Lower leg skin (tissue), 4 donors: ENCODE results near the gene ZC3H13. TPM values are rescaled to one million over a fixed set of nuclear protein-coding genes. Genes with fewer than 3 reads are reported as not detected.

Source experiments
- DNase-seq, 2 donors: peaks; one replicate each; pipeline ENCODE4 v3.0.0-alpha.2; 2019; ENCODE audit warnings: low spot score in 2 of 2
- H3K4me3 ChIP-seq: fragments of 200-600 bp; sonication (generic); 2 replicates; pipeline ENCODE4 v1.5.1; 2017; ENCODE audit warnings: mild to moderate bottlenecking, low read depth; ENCODE audit not compliant: poor library complexity, severe bottlenecking
- CTCF ChIP-seq, 3 donors: fragments of 450-650 bp; IDR thresholded peaks; one replicate each; pipeline ENCODE4 v1.5.1; 2016; ENCODE audit warnings: antibody characterized with exemption in 3 of 3, mild to moderate bottlenecking in 3 of 3, moderate library complexity in 2 of 3
- POLR2A ChIP-seq, 2 donors: fragments of 450-650 bp; IDR thresholded peaks; one replicate each; pipeline ENCODE4 v1.6.1; 2016 to 2017; ENCODE audit warnings: antibody characterized with exemption in 2 of 2, mild to moderate bottlenecking in 1 of 2, moderate library complexity in 1 of 2
- WGBS, 2 donors: methylation state at CpG; one replicate each; pipeline ENCODE4 v1.1.5; 2018; 5-methylcytosine and 5-hydroxymethylcytosine counted together
- intact Hi-C: fragments of 100-400 bp; cut with DNase I; formaldehyde crosslinking; loops from one replicate; pipeline ENCODE4 v1.15.0; 2023; ENCODE audit warnings: low total_unique reads
- total RNA-seq, 4 donors: library from RNA; depleted of rRNA; stranded (reverse); fragments of >200 nt; gene quantifications; one replicate each; pipeline ENCODE4 v1.1.0, GENCODE V29; 2016

Gene ZC3H13
- total RNA-seq, 4 donors from 2014 or later, result 21.1 to 42.5 (median 25.3) TPM

- 60 to 71% methylated on average over 1 of the region's 1 CpG for WGBS, 2 donors
- TF ChIP-seq CTCF (IDR thresholded peaks at IDR 0.05) (no peak), POLR2A (IDR thresholded peaks at IDR 0.05) (no peak)
- no peak for DNase-seq
- intact Hi-C loops, result no loop called here
- no peak overlapping the region for H3K4me3 ChIP-seq
Measured at GRCh38 chr13:45941261-45941660, 111.3 kb downstream of the ZC3H13 start.

- TF ChIP-seq CTCF (IDR thresholded peaks at IDR 0.05) (no peak), POLR2A (IDR thresholded peaks at IDR 0.05) (no peak)
- 86 to 88% methylated on average over 2 of the region's 2 CpGs for WGBS, 2 donors
- no peak overlapping the region for H3K4me3 ChIP-seq
- intact Hi-C loops, result no loop called here
- no peak for DNase-seq
Measured at GRCh38 chr13:45940061-45940460, 112.5 kb downstream of the ZC3H13 start.

GRCh38 chr13:45936621-45937020, 115.9 kb downstream of the ZC3H13 start:
- intact Hi-C loops, result no loop called here
- TF ChIP-seq POLR2A (IDR thresholded peaks at IDR 0.05) (no peak), CTCF (IDR thresholded peaks at IDR 0.05) (no peak)
- no peak overlapping the region for H3K4me3 ChIP-seq
- 39 to 47% methylated on average over 4 of the region's 4 CpGs for WGBS, 2 donors
- no peak for DNase-seq

GRCh38 chr13:45934283-45934682, 118.3 kb downstream of the ZC3H13 start:
- TF ChIP-seq POLR2A (IDR thresholded peaks at IDR 0.05) (no peak), CTCF (IDR thresholded peaks at IDR 0.05) (no peak)
- no peak for DNase-seq
- H3K4me3 ChIP-seq, result no peak overlapping the region
- 86 to 91% methylated on average over 5 of the region's 5 CpGs for WGBS, 2 donors
- intact Hi-C loops, result no loop called here

GRCh38 chr13:45933203-45933908, 119.2 kb downstream of the ZC3H13 start:
- no peak overlapping the region for H3K4me3 ChIP-seq
- intact Hi-C loops, result no loop called here
- TF ChIP-seq CTCF (IDR thresholded peaks at IDR 0.05), result no peak
- TF ChIP-seq POLR2A (IDR thresholded peaks at IDR 0.05), result no peak
- DNase-seq, result no peak
- 77 to 78% methylated on average over 18 of the region's 18 CpGs for WGBS, 2 donors

- no peak overlapping the region for H3K4me3 ChIP-seq
- TF ChIP-seq CTCF (IDR thresholded peaks at IDR 0.05), result no peak
- TF ChIP-seq POLR2A (IDR thresholded peaks at IDR 0.05), result no peak
- no peak for DNase-seq
- intact Hi-C loops, result no loop called here
- WGBS, 2 donors, result 63 to 76% methylated on average over 3 of the region's 3 CpGs
Measured at GRCh38 chr13:45932676-45933075, 119.9 kb downstream of the ZC3H13 start.
